HG03565 (cell line): ENCODE results near the gene NOL3.
"Not testable (repeated sequence)": the region's sequence is repeated elsewhere in the genome, so short reads cannot be mapped to it uniquely, and the experiment has no call there.

Experiments
- ATAC-seq: cut with Tn5 transposase; IDR thresholded peaks from one replicate; pipeline ENCODE4 v1.9.1; 2021; ENCODE audit warnings: mild to moderate bottlenecking, moderate library complexity; ENCODE audit not compliant: unreplicated experiment

Gene NOL3

GRCh38 chr16:67170168-67170948, at the start of gene NOL3:
Gene NOL3, plus strand, starts transcription at chr16:67170538.
- ATAC-seq: no peak

GRCh38 chr16:67122799-67123198, 47.5 kb upstream of the NOL3 start:
- ATAC-seq: not testable (repeated sequence)

GRCh38 chr16:67128417-67128816, 41.9 kb upstream of the NOL3 start:
- no peak for ATAC-seq

- no peak for ATAC-seq
These were observed 41.5 kb upstream of the NOL3 start for GRCh38 chr16:67128887-67129286.

- no peak for ATAC-seq
These were observed 40.9 kb upstream of the NOL3 start for GRCh38 chr16:67129422-67129821.

GRCh38 chr16:67137605-67138004, 32.7 kb upstream of the NOL3 start:
- no peak for ATAC-seq

- ATAC-seq: no peak
These were observed 28.9 kb upstream of the NOL3 start for GRCh38 chr16:67141391-67141790.

GRCh38 chr16:67142342-67142741, 28.0 kb upstream of the NOL3 start:
- no peak for ATAC-seq

GRCh38 chr16:67144943-67145342, 25.4 kb upstream of the NOL3 start:
- ATAC-seq: no peak

GRCh38 chr16:67145746-67146145, 24.6 kb upstream of the NOL3 start:
- ATAC-seq: no peak

- no peak for ATAC-seq
These were observed 23.6 kb upstream of the NOL3 start for GRCh38 chr16:67146523-67147357.

GRCh38 chr16:67147437-67148140, 22.7 kb upstream of the NOL3 start:
- no peak for ATAC-seq

GRCh38 chr16:67148221-67148620, 22.1 kb upstream of the NOL3 start:
- no peak for ATAC-seq

- ATAC-seq: no peak
These were observed 21.6 kb upstream of the NOL3 start for GRCh38 chr16:67148656-67149275.

- ATAC-seq: no peak
These were observed 20.9 kb upstream of the NOL3 start for GRCh38 chr16:67149276-67150046.

- ATAC-seq: no peak
These were observed 20.1 kb upstream of the NOL3 start for GRCh38 chr16:67150047-67150832.

GRCh38 chr16:67150833-67151396, 19.4 kb upstream of the NOL3 start, which contains the start of gene B3GNT9:
Gene B3GNT9, minus strand, starts transcription at chr16:67150998. Its CDS starts 513 bp downstream, at chr16:67150485.
- no peak for ATAC-seq

- ATAC-seq: no peak
These were observed 18.8 kb upstream of the NOL3 start for GRCh38 chr16:67151431-67152097.
